ENCODE results near the gene ZNF385D.

GRCh38 chr3:21734746-21735145 lies 16.3 kb downstream of the ZNF385D start:
- TF ChIP-seq, protein P1, sequence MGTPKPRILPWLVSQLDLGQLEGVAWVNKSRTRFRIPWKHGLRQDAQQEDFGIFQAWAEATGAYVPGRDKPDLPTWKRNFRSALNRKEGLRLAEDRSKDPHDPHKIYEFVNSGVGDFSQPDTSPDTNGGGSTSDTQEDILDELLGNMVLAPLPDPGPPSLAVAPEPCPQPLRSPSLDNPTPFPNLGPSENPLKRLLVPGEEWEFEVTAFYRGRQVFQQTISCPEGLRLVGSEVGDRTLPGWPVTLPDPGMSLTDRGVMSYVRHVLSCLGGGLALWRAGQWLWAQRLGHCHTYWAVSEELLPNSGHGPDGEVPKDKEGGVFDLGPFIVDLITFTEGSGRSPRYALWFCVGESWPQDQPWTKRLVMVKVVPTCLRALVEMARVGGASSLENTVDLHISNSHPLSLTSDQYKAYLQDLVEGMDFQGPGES (IDR thresholded peaks at IDR 0.05; ENCODE audit: low read depth, low read length) = no peak
- no peak for TF ChIP-seq RAD21 (IDR thresholded peaks at IDR 0.05; ENCODE audit: low read length)
- TF ChIP-seq, protein P2, sequence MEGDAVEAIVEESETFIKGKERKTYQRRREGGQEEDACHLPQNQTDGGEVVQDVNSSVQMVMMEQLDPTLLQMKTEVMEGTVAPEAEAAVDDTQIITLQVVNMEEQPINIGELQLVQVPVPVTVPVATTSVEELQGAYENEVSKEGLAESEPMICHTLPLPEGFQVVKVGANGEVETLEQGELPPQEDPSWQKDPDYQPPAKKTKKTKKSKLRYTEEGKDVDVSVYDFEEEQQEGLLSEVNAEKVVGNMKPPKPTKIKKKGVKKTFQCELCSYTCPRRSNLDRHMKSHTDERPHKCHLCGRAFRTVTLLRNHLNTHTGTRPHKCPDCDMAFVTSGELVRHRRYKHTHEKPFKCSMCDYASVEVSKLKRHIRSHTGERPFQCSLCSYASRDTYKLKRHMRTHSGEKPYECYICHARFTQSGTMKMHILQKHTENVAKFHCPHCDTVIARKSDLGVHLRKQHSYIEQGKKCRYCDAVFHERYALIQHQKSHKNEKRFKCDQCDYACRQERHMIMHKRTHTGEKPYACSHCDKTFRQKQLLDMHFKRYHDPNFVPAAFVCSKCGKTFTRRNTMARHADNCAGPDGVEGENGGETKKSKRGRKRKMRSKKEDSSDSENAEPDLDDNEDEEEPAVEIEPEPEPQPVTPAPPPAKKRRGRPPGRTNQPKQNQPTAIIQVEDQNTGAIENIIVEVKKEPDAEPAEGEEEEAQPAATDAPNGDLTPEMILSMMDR (IDR thresholded peaks at IDR 0.05) = no peak
- TF ChIP-seq FOXM1 (IDR thresholded peaks at IDR 0.05; ENCODE audit: low read depth) = no peak
- TF ChIP-seq USF2 (IDR thresholded peaks at IDR 0.05; ENCODE audit: borderline replicate concordance, low read depth, low read length) = no peak
- no peak for TF ChIP-seq NRF1 (IDR thresholded peaks at IDR 0.05; ENCODE audit: low read depth, low read length)
- TF ChIP-seq YY1 (IDR thresholded peaks at IDR 0.05; ENCODE audit: low read depth) = no peak
- TF ChIP-seq, protein P3, sequence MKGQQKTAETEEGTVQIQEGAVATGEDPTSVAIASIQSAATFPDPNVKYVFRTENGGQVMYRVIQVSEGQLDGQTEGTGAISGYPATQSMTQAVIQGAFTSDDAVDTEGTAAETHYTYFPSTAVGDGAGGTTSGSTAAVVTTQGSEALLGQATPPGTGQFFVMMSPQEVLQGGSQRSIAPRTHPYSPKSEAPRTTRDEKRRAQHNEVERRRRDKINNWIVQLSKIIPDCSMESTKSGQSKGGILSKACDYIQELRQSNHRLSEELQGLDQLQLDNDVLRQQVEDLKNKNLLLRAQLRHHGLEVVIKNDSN (IDR thresholded peaks at IDR 0.05; ENCODE audit: borderline replicate concordance, low read depth) = no peak
- TF ChIP-seq EP300 (IDR thresholded peaks at IDR 0.05; ENCODE audit: borderline replicate concordance in 1 of 2, low read depth in 1 of 2, low read length in 1 of 2) = no peak

All from SK-N-SH (cell line).